ENCODE data around the gene RNF123. TPM values are rescaled to one million over a fixed set of nuclear protein-coding genes. Genes with fewer than 3 reads are reported as not detected.

RNF123 gene
- total and polyA plus RNA-seq, 2 experiments from 2014 or later, result 21.6 to 22.8 TPM

- Histone ChIP-seq H3K4me2 (ENCODE audit: unreplicated experiment) (no peak overlapping the region), H3F3A (ENCODE audit: insufficient read depth) (no peaks in the 10 kb centered on the region), H3K36me3 (ENCODE audit: low read depth) (no peaks in the 10 kb centered on the region), H3K4me1 (ENCODE audit: insufficient read depth) (no peaks in the 10 kb centered on the region), H4K20me1 (ENCODE audit: insufficient read depth) (no peaks in the 10 kb centered on the region), H3K9ac (no peak overlapping the region), H3K4me3 (no peak overlapping the region), H3K27me3 (replicated peaks; ENCODE audit: insufficient read depth) (0 out of 2 replicates have a peak, but pooled peaks cover 6% of the 10 kb centered on the region), H3K9me3 (ENCODE audit: low read depth) (no peaks in the 10 kb centered on the region), H3K79me2 (ENCODE audit: insufficient read depth) (no peaks in the 10 kb centered on the region), H3K9me2 (ENCODE audit: insufficient read depth) (no peaks in the 10 kb centered on the region), H3K27ac (no peak overlapping the region), H2AFZ (no peak overlapping the region)
- 53 to 54% methylated on average over 8 of the region's 8 CpGs for WGBS, 2 experiments (ENCODE audit: low coverage in 1 of 2, low lambda C conversion rate in 2 of 2, missing lambda C conversion rate in 2 of 2)
- no peak for DNase-seq
- TF ChIP-seq EZH2phosphoT487 (IDR thresholded peaks at IDR 0.05; ENCODE audit: insufficient read depth, low read depth), result no peak
- no peak for TF ChIP-seq EZH2 (IDR thresholded peaks at IDR 0.05; ENCODE audit: insufficient read depth, poor library complexity, severe bottlenecking)
- in situ Hi-C loops (cut with MboI), result no loop called here
These were observed 44.7 kb upstream of the RNF123 start for GRCh38 chr3:49644684-49645083.

GRCh38 chr3:49646236-49646635 lies 43.1 kb upstream of the RNF123 start:
- Histone ChIP-seq H3F3A (ENCODE audit: insufficient read depth) (no peaks in the 10 kb centered on the region), H3K9me3 (ENCODE audit: low read depth) (no peaks in the 10 kb centered on the region), H3K79me2 (ENCODE audit: insufficient read depth) (no peaks in the 10 kb centered on the region), H3K27me3 (replicated peaks; ENCODE audit: insufficient read depth) (0 out of 2 replicates have a peak, but pooled peaks cover 3% of the 10 kb centered on the region), H3K9me2 (ENCODE audit: insufficient read depth) (no peaks in the 10 kb centered on the region), H3K4me1 (ENCODE audit: insufficient read depth) (no peaks in the 10 kb centered on the region), H3K36me3 (ENCODE audit: low read depth) (no peaks in the 10 kb centered on the region), H2AFZ (no peak overlapping the region), H4K20me1 (ENCODE audit: insufficient read depth) (no peaks in the 10 kb centered on the region), H3K4me2 (ENCODE audit: unreplicated experiment) (no peak overlapping the region), H3K9ac (no peak overlapping the region), H3K27ac (no peak overlapping the region), H3K4me3 (no peak overlapping the region)
- 71 to 77% methylated on average over 3 of the region's 3 CpGs for WGBS, 2 experiments (ENCODE audit: low coverage in 1 of 2, low lambda C conversion rate in 2 of 2, missing lambda C conversion rate in 2 of 2)
- in situ Hi-C loops (cut with MboI), result no loop called here
- no peak for DNase-seq
- TF ChIP-seq EZH2 (IDR thresholded peaks at IDR 0.05; ENCODE audit: insufficient read depth, poor library complexity, severe bottlenecking), result no peak
- no peak for TF ChIP-seq EZH2phosphoT487 (IDR thresholded peaks at IDR 0.05; ENCODE audit: insufficient read depth, low read depth)

- in situ Hi-C loops (cut with MboI), result no loop called here
- no peaks in the 10 kb centered on the region for H4K20me1 ChIP-seq (ENCODE audit: insufficient read depth)
- H3K4me3 ChIP-seq, result no peak overlapping the region
- 38 to 44% methylated on average over 2 of the region's 2 CpGs for WGBS, 2 experiments (ENCODE audit: low coverage in 1 of 2, low lambda C conversion rate in 2 of 2, missing lambda C conversion rate in 2 of 2)
- H3K4me2 ChIP-seq (ENCODE audit: unreplicated experiment), result no peak overlapping the region
- H3K36me3 ChIP-seq (ENCODE audit: low read depth), result no peaks in the 10 kb centered on the region
- H3F3A ChIP-seq (ENCODE audit: insufficient read depth), result no peaks in the 10 kb centered on the region
- no peaks in the 10 kb centered on the region for H3K79me2 ChIP-seq (ENCODE audit: insufficient read depth)
- H3K27ac ChIP-seq, result no peak overlapping the region
- TF ChIP-seq EZH2 (IDR thresholded peaks at IDR 0.05; ENCODE audit: insufficient read depth, poor library complexity, severe bottlenecking) (no peak), EZH2phosphoT487 (IDR thresholded peaks at IDR 0.05; ENCODE audit: insufficient read depth, low read depth) (no peak)
- H3K9me3 ChIP-seq (ENCODE audit: low read depth), result no peaks in the 10 kb centered on the region
- no peak overlapping the region for H3K9ac ChIP-seq
- H3K4me1 ChIP-seq (ENCODE audit: insufficient read depth), result no peaks in the 10 kb centered on the region
- H2AFZ ChIP-seq, result no peak overlapping the region
- H3K9me2 ChIP-seq (ENCODE audit: insufficient read depth), result no peaks in the 10 kb centered on the region
- H3K27me3 ChIP-seq (replicated peaks; ENCODE audit: insufficient read depth), result 0 out of 2 replicates have a peak, but pooled peaks cover 3% of the 10 kb centered on the region
- no peak for DNase-seq
These were observed 41.6 kb upstream of the RNF123 start for GRCh38 chr3:49647741-49648140.

- H3K27me3 ChIP-seq (replicated peaks; ENCODE audit: insufficient read depth), result 0 out of 2 replicates have a peak, but pooled peaks cover 3% of the 10 kb centered on the region
- no peak overlapping the region for H3K9ac ChIP-seq
- DNase-seq, result no peak
- no peaks in the 10 kb centered on the region for H3F3A ChIP-seq (ENCODE audit: insufficient read depth)
- H3K79me2 ChIP-seq (ENCODE audit: insufficient read depth), result no peaks in the 10 kb centered on the region
- no peaks in the 10 kb centered on the region for H3K9me3 ChIP-seq (ENCODE audit: low read depth)
- no peak overlapping the region for H3K4me2 ChIP-seq (ENCODE audit: unreplicated experiment)
- in situ Hi-C loops (cut with MboI), result no loop called here
- WGBS, 2 experiments (ENCODE audit: low coverage in 1 of 2, low lambda C conversion rate in 2 of 2, missing lambda C conversion rate in 2 of 2), result 25 to 28% methylated on average over 3 of the region's 3 CpGs
- no peaks in the 10 kb centered on the region for H4K20me1 ChIP-seq (ENCODE audit: insufficient read depth)
- H3K36me3 ChIP-seq (ENCODE audit: low read depth), result no peaks in the 10 kb centered on the region
- no peak overlapping the region for H2AFZ ChIP-seq
- TF ChIP-seq EZH2phosphoT487 (IDR thresholded peaks at IDR 0.05; ENCODE audit: insufficient read depth, low read depth) (no peak), EZH2 (IDR thresholded peaks at IDR 0.05; ENCODE audit: insufficient read depth, poor library complexity, severe bottlenecking) (no peak)
- no peak overlapping the region for H3K27ac ChIP-seq
- H3K4me3 ChIP-seq, result no peak overlapping the region
- no peaks in the 10 kb centered on the region for H3K9me2 ChIP-seq (ENCODE audit: insufficient read depth)
- no peaks in the 10 kb centered on the region for H3K4me1 ChIP-seq (ENCODE audit: insufficient read depth)
These were observed 40.9 kb upstream of the RNF123 start for GRCh38 chr3:49648354-49649019.
